ENCODE results near the gene AFF1. TPM values are rescaled to one million over a fixed set of nuclear protein-coding genes. Genes with fewer than 3 reads are reported as not detected.
A peak's percentile ranks its signal among the peaks of the same experiment; 100 is the strongest.

AFF1 gene
- polyA plus RNA-seq, 10 donors = 15.5 to 31.3 (median 22.0) TPM

- DNase-seq = no peak
These were observed 170.5 kb downstream of the AFF1 start for GRCh38 chr4:87105101-87105845.

GRCh38 chr4:87108142-87108546 lies 173.3 kb downstream of the AFF1 start:
- peak in 2 of 3 donors; percentile 27 to 75 for DNase-seq

- no peak for DNase-seq
These were observed 174.3 kb downstream of the AFF1 start for GRCh38 chr4:87109121-87109520.

GRCh38 chr4:87109945-87110344 lies 175.1 kb downstream of the AFF1 start:
- no peak for DNase-seq

GRCh38 chr4:87112063-87112462 lies 177.3 kb downstream of the AFF1 start:
- DNase-seq = no peak

GRCh38 chr4:87114245-87115062 lies 179.6 kb downstream of the AFF1 start:
- no peak for DNase-seq

GRCh38 chr4:87116231-87116630 lies 181.4 kb downstream of the AFF1 start:
- no peak for DNase-seq

GRCh38 chr4:87117051-87117731 lies 182.4 kb downstream of the AFF1 start:
- DNase-seq = no peak

GRCh38 chr4:87117732-87118075 lies 182.9 kb downstream of the AFF1 start:
- DNase-seq = no peak

- DNase-seq = no peak
These were observed 183.6 kb downstream of the AFF1 start for GRCh38 chr4:87118421-87118820.

GRCh38 chr4:87118826-87119225 lies 184.0 kb downstream of the AFF1 start:
- peak in 1 of 3 donors; percentile 30 for DNase-seq

- DNase-seq = no peak
These were observed 185.2 kb downstream of the AFF1 start for GRCh38 chr4:87120010-87120409.

GRCh38 chr4:87120411-87121162 lies 185.8 kb downstream of the AFF1 start:
- DNase-seq = no peak

- DNase-seq = no peak
These were observed 186.7 kb downstream of the AFF1 start for GRCh38 chr4:87121341-87122065.

- no peak for DNase-seq
These were observed 187.4 kb downstream of the AFF1 start for GRCh38 chr4:87122252-87122651.

- DNase-seq = no peak
These were observed 191.2 kb downstream of the AFF1 start for GRCh38 chr4:87126056-87126455.

GRCh38 chr4:87128006-87128705 lies 193.3 kb downstream of the AFF1 start:
- DNase-seq = no peak

- DNase-seq = no peak
These were observed 194.9 kb downstream of the AFF1 start for GRCh38 chr4:87129681-87130080.

GRCh38 chr4:87130985-87131703 lies 196.3 kb downstream of the AFF1 start:
- no peak for DNase-seq

GRCh38 chr4:87132035-87132434 lies 197.2 kb downstream of the AFF1 start:
- DNase-seq = no peak
